CD8-positive, alpha-beta memory T cell (primary cell): ENCODE results near the gene ZFPM1. TPM values are rescaled to one million over a fixed set of nuclear protein-coding genes. Genes with fewer than 3 reads are reported as not detected.

Source experiments
- CTCF ChIA-PET: fragments of 350-600 bp; sonication (Branson Sonifier 250); formaldehyde crosslinking; loops from one replicate; lab custom pipeline; 2021; ENCODE audit warnings: antibody characterized with exemption; lab: Charles Lee
- POLR2A ChIA-PET: fragments of 350-600 bp; sonication (Branson Sonifier 250); formaldehyde crosslinking; loops from one replicate; lab custom pipeline; 2021; ENCODE audit warnings: antibody characterized with exemption; lab: Charles Lee
- DNase-seq, 5 donors: peaks; one replicate each; pipeline versions ENCODE4 v3.0.0 to v3.0.0-alpha.2; 2020 to 2022; ENCODE audit warnings: mixed read lengths in 1 of 5
- H3K27ac ChIP-seq: one replicate; pipeline ENCODE4 v1.7.0; 2013; ENCODE audit warnings: low read depth, mild to moderate bottlenecking, low read length, moderate library complexity
- H3K27me3 ChIP-seq: 2 replicates; pipeline ENCODE4 v1.7.0; 2013; ENCODE audit warnings: low read length, mild to moderate bottlenecking; ENCODE audit not compliant: insufficient read depth, poor library complexity, severe bottlenecking
- H3K36me3 ChIP-seq: 2 replicates; pipeline ENCODE4 v1.7.0; 2013; ENCODE audit warnings: mild to moderate bottlenecking, low read length, moderate library complexity; ENCODE audit not compliant: insufficient read depth
- H3K4me1 ChIP-seq: 2 replicates; pipeline ENCODE4 v1.7.0; 2013; ENCODE audit warnings: mild to moderate bottlenecking, low read length, moderate library complexity; ENCODE audit not compliant: insufficient read depth
- H3K4me3 ChIP-seq: 2 replicates; pipeline ENCODE4 v1.7.0; 2013; ENCODE audit warnings: mild to moderate bottlenecking, low read length
- H3K9me3 ChIP-seq: 2 replicates; pipeline ENCODE4 v1.7.0; 2013; ENCODE audit warnings: mild to moderate bottlenecking, low read length
- H3K27ac Mint-ChIP-seq, 8 donors: one replicate each; pipeline ENCODE4 v1.8.0; 2020 to 2021; ENCODE audit warnings: mixed read lengths in 8 of 8, mild to moderate bottlenecking in 6 of 8, inconsistent platforms in 3 of 8, moderate library complexity in 3 of 8
- H3K27me3 Mint-ChIP-seq, 2 donors: one replicate each; pipeline ENCODE4 v1.8.0; 2020 to 2021; ENCODE audit warnings: mixed read lengths in 2 of 2, mild to moderate bottlenecking in 1 of 2, moderate library complexity in 1 of 2
- H3K36me3 Mint-ChIP-seq, 3 donors: one replicate each; pipeline ENCODE4 v1.8.0; 2020 to 2021; ENCODE audit warnings: mixed read lengths in 3 of 3, inconsistent platforms in 1 of 3, mild to moderate bottlenecking in 1 of 3
- H3K4me1 Mint-ChIP-seq, 3 donors: one replicate each; pipeline ENCODE4 v1.8.0; 2020 to 2021; ENCODE audit warnings: mixed read lengths in 3 of 3, inconsistent platforms in 1 of 3, mild to moderate bottlenecking in 1 of 3
- H3K4me3 Mint-ChIP-seq, 7 donors: one replicate each; pipeline ENCODE4 v1.8.0; 2020 to 2021; ENCODE audit warnings: mixed read lengths in 7 of 7, mild to moderate bottlenecking in 6 of 7, moderate library complexity in 4 of 7, inconsistent platforms in 2 of 7
- H3K9me3 Mint-ChIP-seq, 5 donors: one replicate each; pipeline ENCODE4 v1.8.0; 2020 to 2022; ENCODE audit warnings: mixed read lengths in 5 of 5, mild to moderate bottlenecking in 3 of 5, moderate library complexity in 2 of 5, inconsistent platforms in 1 of 5
- polyA plus RNA-seq: library from polyadenylated mRNA; unstranded; fragments of 300-500 nt; fragmentation: Illumina TruSeq; gene quantifications from one replicate; pipeline ENCODE4 v1.2.3, GENCODE V29; 2021
- total RNA-seq, 2 experiments: library from RNA; stranded (reverse); gene quantifications; one replicate each; pipeline ENCODE4 v1.2.3, GENCODE V29; 2021

The ZFPM1 gene
- total and polyA plus RNA-seq, 3 experiments from 2014 or later: 0.71 to 16.7 (median 15.5) TPM

GRCh38 chr16:88472637-88473205 is 19.6 kb downstream of the ZFPM1 start:
- Mint-ChIP-seq H3K27ac (peak overlapping the region in 7 of 8 donors; percentile 21 to 98 (median 63)), H3K4me1 (peaks cover 44 to 56% (median 46%) of the 10 kb centered on the region in 3 donors), H3K9me3 (no peaks in the 10 kb centered on the region), H3K27me3 (peaks cover 0 to 5% of the 10 kb centered on the region in 2 donors), H3K36me3 (no peaks in the 10 kb centered on the region), H3K4me3 (peak overlapping the region in 3 of 7 donors; percentile 28 to 71 (median 65))
- no peak for DNase-seq
- H3K36me3 ChIP-seq: no peaks in the 10 kb centered on the region
- ChIA-PET CTCF (no interaction called here), POLR2A (no interaction called here)
- H3K4me3 ChIP-seq: no peak overlapping the region
- peaks cover 62% of the 10 kb centered on the region for H3K4me1 ChIP-seq
- H3K27me3 ChIP-seq: no peaks in the 10 kb centered on the region
- H3K27ac ChIP-seq: no peak overlapping the region
- H3K9me3 ChIP-seq: no peaks in the 10 kb centered on the region

- peak overlapping the region in 4 of 8 donors; percentile 32 to 87 (median 50) for H3K27ac Mint-ChIP-seq
- ChIA-PET CTCF (no interaction called here), POLR2A (no interaction called here)
- Histone ChIP-seq H3K4me1 (peaks cover 64% of the 10 kb centered on the region), H3K27ac (no peak overlapping the region), H3K9me3 (no peaks in the 10 kb centered on the region), H3K27me3 (no peaks in the 10 kb centered on the region), H3K36me3 (no peaks in the 10 kb centered on the region), H3K4me3 (no peak overlapping the region)
- peaks cover 0 to 5% of the 10 kb centered on the region in 2 donors for H3K27me3 Mint-ChIP-seq
- peak overlapping the region in 2 of 7 donors; percentile 28 to 51 for H3K4me3 Mint-ChIP-seq
- H3K9me3 Mint-ChIP-seq: no peaks in the 10 kb centered on the region
- DNase-seq: no peak
- H3K36me3 Mint-ChIP-seq: no peaks in the 10 kb centered on the region
- H3K4me1 Mint-ChIP-seq: peaks cover 50 to 60% (median 52%) of the 10 kb centered on the region in 3 donors
These were observed 20.8 kb downstream of the ZFPM1 start for GRCh38 chr16:88473666-88474534.

GRCh38 chr16:88475037-88475436 is 22.0 kb downstream of the ZFPM1 start:
- H3K36me3 Mint-ChIP-seq: no peaks in the 10 kb centered on the region
- peaks cover 0 to 7% of the 10 kb centered on the region in 2 donors for H3K27me3 Mint-ChIP-seq
- CTCF ChIA-PET: no interaction called here
- H3K4me1 ChIP-seq: peaks cover 62% of the 10 kb centered on the region
- no peaks in the 10 kb centered on the region for H3K36me3 ChIP-seq
- H3K9me3 Mint-ChIP-seq: no peaks in the 10 kb centered on the region
- H3K4me1 Mint-ChIP-seq: peaks cover 45 to 60% (median 52%) of the 10 kb centered on the region in 3 donors
- H3K27me3 ChIP-seq: no peaks in the 10 kb centered on the region
- H3K27ac ChIP-seq: no peak overlapping the region
- no peaks in the 10 kb centered on the region for H3K9me3 ChIP-seq
- H3K4me3 ChIP-seq: no peak overlapping the region
- peak overlapping the region in 2 of 7 donors; percentile 58 to 86 for H3K4me3 Mint-ChIP-seq
- no peak for DNase-seq
- POLR2A ChIA-PET: no interaction called here
- H3K27ac Mint-ChIP-seq: peak overlapping the region in 2 of 8 donors; percentile 65 to 87

- Histone ChIP-seq H3K4me1 (peaks cover 65% of the 10 kb centered on the region), H3K36me3 (no peaks in the 10 kb centered on the region), H3K27ac (no peak overlapping the region), H3K27me3 (no peaks in the 10 kb centered on the region), H3K4me3 (no peak overlapping the region), H3K9me3 (no peaks in the 10 kb centered on the region)
- Mint-ChIP-seq H3K4me3 (peak overlapping the region in 1 of 7 donors; percentile 82), H3K36me3 (no peaks in the 10 kb centered on the region), H3K4me1 (peaks cover 41 to 57% (median 45%) of the 10 kb centered on the region in 3 donors), H3K27ac (peak overlapping the region in 3 of 8 donors; percentile 72 to 93 (median 91)), H3K27me3 (peaks cover 0 to 8% of the 10 kb centered on the region in 2 donors), H3K9me3 (no peaks in the 10 kb centered on the region)
- POLR2A ChIA-PET: no interaction called here
- DNase-seq: no peak
- CTCF ChIA-PET: no interaction called here
These were observed 23.1 kb downstream of the ZFPM1 start for GRCh38 chr16:88476203-88476602.

- H3K27me3 Mint-ChIP-seq: peaks cover 0 to 8% of the 10 kb centered on the region in 2 donors
- ChIA-PET POLR2A (no interaction called here), CTCF (no interaction called here)
- H3K36me3 Mint-ChIP-seq: no peaks in the 10 kb centered on the region
- H3K4me1 ChIP-seq: peaks cover 58% of the 10 kb centered on the region
- no peaks in the 10 kb centered on the region for H3K36me3 ChIP-seq
- H3K4me1 Mint-ChIP-seq: peaks cover 45 to 57% (median 49%) of the 10 kb centered on the region in 3 donors
- DNase-seq: no peak
- H3K9me3 Mint-ChIP-seq: no peaks in the 10 kb centered on the region
- H3K9me3 ChIP-seq: no peaks in the 10 kb centered on the region
- no peak overlapping the region for H3K4me3 ChIP-seq
- H3K27me3 ChIP-seq: no peaks in the 10 kb centered on the region
- no peak overlapping the region for H3K27ac ChIP-seq
- H3K27ac Mint-ChIP-seq: peak overlapping the region; percentile 47 to 93 (median 86)
- H3K4me3 Mint-ChIP-seq: peak overlapping the region in 2 of 7 donors; percentile 12 to 82
These were observed 23.8 kb downstream of the ZFPM1 start for GRCh38 chr16:88476817-88477397.

GRCh38 chr16:88477631-88478519 is 24.8 kb downstream of the ZFPM1 start:
- peaks cover 0 to 8% of the 10 kb centered on the region in 2 donors for H3K27me3 Mint-ChIP-seq
- no peaks in the 10 kb centered on the region for H3K36me3 Mint-ChIP-seq
- ChIA-PET POLR2A (interaction anchor here (1.2 kb wide), 1 partner anchor 23 kb away, joined by 4 read pairs; no protein-coding TSS in a partner anchor), CTCF (no interaction called here)
- no peaks in the 10 kb centered on the region for H3K9me3 Mint-ChIP-seq
- H3K27ac Mint-ChIP-seq: peak overlapping the region; percentile 43 to 96 (median 86)
- DNase-seq: peak in 4 of 5 donors; percentile 28 to 65 (median 53)
- H3K4me3 Mint-ChIP-seq: peak overlapping the region; percentile 50 to 65 (median 57)
- H3K9me3 ChIP-seq: no peaks in the 10 kb centered on the region
- peaks cover 40 to 53% (median 45%) of the 10 kb centered on the region in 3 donors for H3K4me1 Mint-ChIP-seq
- H3K4me1 ChIP-seq: peaks cover 48% of the 10 kb centered on the region
- H3K27ac ChIP-seq: no peak overlapping the region
- H3K36me3 ChIP-seq: no peaks in the 10 kb centered on the region
- H3K27me3 ChIP-seq: no peaks in the 10 kb centered on the region
- no peak overlapping the region for H3K4me3 ChIP-seq
